Neural crest cell (in vitro differentiated cells): ENCODE results near the gene TLCD3B. TPM values are rescaled to one million over a fixed set of nuclear protein-coding genes. Genes with fewer than 3 reads are reported as not detected.
A peak's percentile ranks its signal among the peaks of the same experiment; 100 is the strongest.

ENCODE experiments used
- DNase-seq: peaks from one replicate; pipeline ENCODE4 v3.0.0; 2021; ENCODE audit warnings: low read depth, mixed read lengths, low spot score
- H3K27ac Mint-ChIP-seq: one replicate; pipeline ENCODE4 v1.8.0; 2021; ENCODE audit warnings: mild to moderate bottlenecking, mixed read lengths; ENCODE audit not compliant: unreplicated experiment
- H3K27me3 Mint-ChIP-seq: 2 replicates; pipeline ENCODE4 v1.8.0; 2021; ENCODE audit warnings: low read depth, mild to moderate bottlenecking, mixed read lengths
- H3K36me3 Mint-ChIP-seq: 2 replicates; pipeline ENCODE4 v1.8.0; 2021; ENCODE audit warnings: low read depth, mild to moderate bottlenecking, mixed read lengths
- H3K4me1 Mint-ChIP-seq: 2 replicates; pipeline ENCODE4 v1.8.0; 2021; ENCODE audit warnings: mixed read lengths
- H3K4me3 Mint-ChIP-seq: one replicate; pipeline ENCODE4 v1.8.0; 2021; ENCODE audit warnings: mild to moderate bottlenecking, mixed read lengths
- H3K9me3 Mint-ChIP-seq: 2 replicates; pipeline ENCODE4 v1.8.0; 2021; ENCODE audit warnings: mixed read lengths
- total RNA-seq: library from RNA; stranded (reverse); gene quantifications from 2 replicates; pipeline ENCODE4 v1.2.1, GENCODE V29; 2021
- TF ChIP-seq, protein P1 (sequence below): fragments of 200-600 bp; sonication (generic); conservative IDR thresholded peaks from 2 replicates; pipeline ENCODE4 v1.5.0; 2021; ENCODE audit warnings: antibody characterized with exemption, mild to moderate bottlenecking

TLCD3B gene
- total RNA-seq, 1 donor from 2014 or later, result 14.2 TPM

DNA sequence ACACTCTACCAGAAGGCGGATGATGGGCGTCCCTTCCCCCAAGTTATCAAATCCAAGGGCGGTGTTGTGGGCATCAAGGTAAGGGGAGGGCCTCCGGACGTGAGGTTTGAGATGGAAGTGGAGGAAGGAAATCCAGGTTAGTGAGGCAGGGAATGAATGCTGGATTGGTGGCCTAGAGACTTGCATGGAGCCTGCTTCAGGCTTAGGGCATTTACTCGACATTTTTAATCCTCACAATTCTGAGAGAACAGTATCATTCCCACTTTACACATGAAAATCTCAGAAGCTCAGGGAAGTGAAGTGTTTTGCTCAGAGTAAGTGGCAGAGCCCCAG, 36.5 kb upstream of the TLCD3B start:
- Mint-ChIP-seq H3K27ac (no peak overlapping the region), H3K9me3 (no peaks in the 10 kb centered on the region), H3K27me3 (no peaks in the 10 kb centered on the region), H3K36me3 (peaks cover 25% of the 10 kb centered on the region), H3K4me1 (peaks cover 43% of the 10 kb centered on the region), H3K4me3 (peak overlapping the region; percentile 98)
- TF ChIP-seq, protein P1, sequence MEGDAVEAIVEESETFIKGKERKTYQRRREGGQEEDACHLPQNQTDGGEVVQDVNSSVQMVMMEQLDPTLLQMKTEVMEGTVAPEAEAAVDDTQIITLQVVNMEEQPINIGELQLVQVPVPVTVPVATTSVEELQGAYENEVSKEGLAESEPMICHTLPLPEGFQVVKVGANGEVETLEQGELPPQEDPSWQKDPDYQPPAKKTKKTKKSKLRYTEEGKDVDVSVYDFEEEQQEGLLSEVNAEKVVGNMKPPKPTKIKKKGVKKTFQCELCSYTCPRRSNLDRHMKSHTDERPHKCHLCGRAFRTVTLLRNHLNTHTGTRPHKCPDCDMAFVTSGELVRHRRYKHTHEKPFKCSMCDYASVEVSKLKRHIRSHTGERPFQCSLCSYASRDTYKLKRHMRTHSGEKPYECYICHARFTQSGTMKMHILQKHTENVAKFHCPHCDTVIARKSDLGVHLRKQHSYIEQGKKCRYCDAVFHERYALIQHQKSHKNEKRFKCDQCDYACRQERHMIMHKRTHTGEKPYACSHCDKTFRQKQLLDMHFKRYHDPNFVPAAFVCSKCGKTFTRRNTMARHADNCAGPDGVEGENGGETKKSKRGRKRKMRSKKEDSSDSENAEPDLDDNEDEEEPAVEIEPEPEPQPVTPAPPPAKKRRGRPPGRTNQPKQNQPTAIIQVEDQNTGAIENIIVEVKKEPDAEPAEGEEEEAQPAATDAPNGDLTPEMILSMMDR, result no peak
- DNase-seq, result no peak

DNA sequence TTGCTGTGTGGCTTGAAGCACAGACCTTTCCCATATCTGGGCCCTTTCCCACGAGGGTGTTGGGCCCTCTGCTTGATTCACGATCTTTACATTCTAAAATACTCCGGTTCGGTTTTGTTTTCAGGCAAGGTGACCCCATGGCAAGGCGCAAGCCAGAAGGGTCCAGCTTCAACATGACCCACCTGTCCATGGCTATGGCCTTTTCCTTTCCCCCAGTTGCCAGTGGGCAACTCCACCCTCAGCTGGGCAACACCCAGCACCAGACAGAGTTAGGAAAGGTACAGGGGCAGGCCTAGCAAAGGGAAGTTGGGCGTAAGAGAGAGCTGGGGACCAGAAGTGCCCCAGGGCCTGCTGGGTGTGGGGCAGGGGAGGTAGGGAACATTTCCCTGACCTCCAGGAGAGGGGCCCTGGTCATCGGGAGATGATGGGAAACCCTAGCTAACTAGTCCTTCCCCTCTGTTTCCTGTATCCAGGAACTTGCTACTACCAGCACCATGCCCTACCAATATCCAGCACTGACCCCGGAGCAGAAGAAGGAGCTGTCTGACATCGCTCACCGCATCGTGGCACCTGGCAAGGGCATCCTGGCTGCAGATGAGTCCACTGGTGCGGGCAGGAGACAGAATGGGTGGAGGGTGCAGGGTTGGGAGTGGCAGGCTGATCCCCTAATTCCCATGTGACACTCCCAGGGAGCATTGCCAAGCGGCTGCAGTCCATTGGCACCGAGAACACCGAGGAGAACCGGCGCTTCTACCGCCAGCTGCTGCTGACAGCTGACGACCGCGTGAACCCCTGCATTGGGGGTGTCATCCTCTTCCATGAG, 35.9 kb upstream of the TLCD3B start:
- TF ChIP-seq, protein P1, result no peak
- H3K4me1 Mint-ChIP-seq, result peaks cover 43% of the 10 kb centered on the region
- DNase-seq, result no peak

DNA sequence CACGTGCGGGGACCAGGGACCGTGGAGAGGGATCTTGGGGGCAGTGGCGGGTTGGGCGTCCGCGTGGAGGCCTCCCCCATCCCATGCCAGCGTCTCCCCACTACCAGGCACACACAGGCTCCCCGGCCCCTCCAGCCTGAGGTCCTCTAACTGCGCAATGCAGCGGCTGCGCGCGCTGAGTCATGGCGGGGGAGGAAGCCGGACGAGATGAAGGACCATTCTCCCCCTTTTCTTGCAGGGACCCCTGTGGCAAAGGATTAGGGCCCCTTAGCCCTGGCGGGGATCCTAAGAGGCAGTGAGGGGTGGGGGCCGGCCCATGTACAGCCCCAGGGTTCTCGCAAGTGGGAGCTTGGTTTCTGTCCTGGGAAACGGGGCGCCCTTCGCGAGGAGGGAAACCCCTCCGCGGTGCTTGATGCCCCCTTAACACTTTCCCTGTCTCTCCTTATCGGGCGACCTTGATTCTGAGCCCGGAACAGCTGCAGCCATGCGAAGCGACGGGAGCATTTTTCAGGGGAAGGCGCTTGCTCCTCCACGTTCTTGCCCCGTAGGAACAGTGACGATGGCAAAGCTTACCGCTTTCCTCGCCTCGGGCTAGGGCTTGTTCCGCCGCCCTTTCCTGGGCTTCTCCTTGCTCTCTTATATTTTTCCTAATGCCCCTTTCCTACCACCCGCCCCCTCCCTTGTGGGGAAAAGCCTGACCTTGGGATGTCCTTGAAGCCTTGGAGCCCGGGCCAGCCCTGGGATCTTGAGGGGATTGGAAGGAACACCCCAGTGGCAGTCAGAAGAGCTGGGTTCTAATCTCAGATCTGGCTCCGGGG, 35.1 kb upstream of the TLCD3B start:
- H3K27me3 Mint-ChIP-seq, result no peaks in the 10 kb centered on the region
- no peaks in the 10 kb centered on the region for H3K9me3 Mint-ChIP-seq
- H3K27ac Mint-ChIP-seq, result peak overlapping the region; percentile 91
- DNase-seq, result no peak
- peaks cover 43% of the 10 kb centered on the region for H3K4me1 Mint-ChIP-seq
- TF ChIP-seq, protein P1, result no peak
- peak overlapping the region; percentile 98 for H3K4me3 Mint-ChIP-seq
- H3K36me3 Mint-ChIP-seq, result peaks cover 18% of the 10 kb centered on the region

More for the DNA sequence above, 35.9 kb upstream of the TLCD3B start:
- Mint-ChIP-seq H3K27me3 (no peaks in the 10 kb centered on the region), H3K27ac (peak overlapping the region; percentile 91), H3K9me3 (no peaks in the 10 kb centered on the region), H3K36me3 (peaks cover 22% of the 10 kb centered on the region), H3K4me3 (peak overlapping the region; percentile 98)

DNA sequence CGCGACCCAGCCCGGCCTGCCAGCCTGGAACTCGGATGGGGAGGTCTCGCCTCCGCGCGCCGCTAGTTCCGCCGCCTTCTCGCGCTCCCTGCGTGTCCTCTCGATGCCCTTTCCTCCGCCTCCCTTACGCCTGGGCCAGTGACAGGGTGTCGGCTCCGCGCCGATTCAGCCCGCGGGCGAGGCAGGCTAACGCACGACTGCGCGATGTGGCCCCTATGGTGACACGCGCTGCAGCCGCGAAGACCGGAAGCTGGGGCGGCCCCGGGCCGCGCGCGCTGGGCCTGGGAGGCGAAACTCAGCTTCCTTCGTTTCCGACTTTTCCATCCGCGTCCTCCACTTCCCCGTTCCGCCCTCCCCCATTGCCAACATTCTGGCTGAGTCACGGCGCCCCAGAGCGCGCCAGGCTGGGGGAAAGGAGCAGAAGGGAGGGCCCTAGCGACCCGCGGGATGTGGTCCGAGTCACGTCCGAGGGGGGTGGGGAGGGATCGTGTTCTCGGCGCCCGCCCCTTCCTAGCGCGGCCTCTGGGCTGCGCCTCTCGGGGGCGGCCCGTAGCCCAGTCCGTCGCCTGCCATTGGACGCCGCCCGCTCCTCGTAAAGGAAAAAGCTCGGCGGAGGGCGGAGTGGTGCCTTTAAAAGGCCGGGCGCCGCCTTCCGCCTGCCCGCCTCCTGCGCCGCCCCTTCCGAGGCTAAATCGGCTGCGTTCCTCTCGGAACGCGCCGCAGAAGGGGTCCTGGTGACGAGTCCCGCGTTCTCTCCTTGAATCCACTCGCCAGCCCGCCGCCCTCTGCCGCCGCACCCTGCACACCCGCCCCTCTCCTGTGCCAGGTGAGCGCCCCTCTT, 34.3 kb upstream of the TLCD3B start, which contains the start of gene ALDOA:
TSS of gene ALDOA (plus strand) at position 659 of the 841 bp plus-strand sequence. CDS start 1,138 bp downstream, outside the sequence.
- Mint-ChIP-seq H3K4me1 (peaks cover 43% of the 10 kb centered on the region), H3K9me3 (no peaks in the 10 kb centered on the region), H3K4me3 (peak within 1 kb of the TSS; percentile 98), H3K27ac (peak within 1 kb of the TSS; percentile 98), H3K36me3 (peaks cover 18% of the 10 kb centered on the region), H3K27me3 (no peaks in the 10 kb centered on the region)
- TF ChIP-seq, protein P1, result no peak
- peak; percentile 86 for DNase-seq

DNA sequence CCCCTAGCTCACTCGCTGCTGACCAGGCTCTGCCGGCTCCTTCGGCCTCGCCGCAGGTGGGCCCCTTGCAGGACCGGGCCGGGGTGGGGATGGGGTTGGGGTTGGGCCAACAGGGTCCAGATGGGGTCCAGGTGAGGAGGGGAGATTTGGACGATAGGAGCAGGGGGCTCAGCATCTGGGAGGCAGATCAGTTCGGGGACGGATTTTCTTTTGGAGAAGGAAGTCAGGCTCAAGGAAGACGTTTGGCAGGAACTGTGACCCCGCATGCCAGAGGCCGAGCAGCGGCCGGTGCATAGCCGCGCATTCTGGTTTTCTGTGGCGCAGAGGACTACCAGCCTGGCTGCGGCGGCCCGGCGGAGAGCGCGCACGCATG, 33.6 kb upstream of the TLCD3B start:
- TF ChIP-seq, protein P1, result no peak
- Mint-ChIP-seq H3K4me1 (peaks cover 43% of the 10 kb centered on the region), H3K9me3 (no peaks in the 10 kb centered on the region), H3K4me3 (peak overlapping the region; percentile 98), H3K36me3 (peaks cover 18% of the 10 kb centered on the region), H3K27me3 (no peaks in the 10 kb centered on the region), H3K27ac (no peak overlapping the region)
- DNase-seq, result no peak
